ENCODE measurements around the gene DLD. TPM values are rescaled to one million over a fixed set of nuclear protein-coding genes. Genes with fewer than 3 reads are reported as not detected.

The DLD gene
- total and polyA plus RNA-seq, 2 of the 13 experiments (the other 11 are each of a cell fraction or from before 2014, with no cell fraction given): 56.8 to 95.2 TPM

- TF ChIP-seq CEBPZ (IDR thresholded peaks at IDR 0.05; ENCODE audit: low read length): no peak
- TF ChIP-seq TCF12 (IDR thresholded peaks at IDR 0.05): no peak
- TF ChIP-seq TCF12 (CRISPR knock-in tag; IDR thresholded peaks at IDR 0.05): no peak
- TF ChIP-seq JUN (CRISPR knock-in tag; IDR thresholded peaks at IDR 0.05): no peak
- TF ChIP-seq TMF1 (CRISPR knock-in tag; IDR thresholded peaks at IDR 0.05; ENCODE audit: low read depth): no peak
- TF ChIP-seq ZNF572 (CRISPR knock-in tag; IDR thresholded peaks at IDR 0.05): no peak
- TF ChIP-seq ZNF205 (CRISPR knock-in tag; IDR thresholded peaks at IDR 0.05): no peak
- TF ChIP-seq E2F1 (CRISPR knock-in tag; IDR thresholded peaks at IDR 0.05): 0 out of 2 replicates have a peak, but pooled peaks have one; percentile 22
- peak; percentile 3; the same call in 1 of the 2 replicates for TF ChIP-seq FOXA3 (CRISPR knock-in tag; IDR thresholded peaks at IDR 0.05)
- peak; percentile 79 for TF ChIP-seq RAD21 (CRISPR knock-in tag; IDR thresholded peaks at IDR 0.05)
- peak in 1 of 2 experiments; percentile 55; a peak in 1 of 4 replicates for TF ChIP-seq HMGXB4 (CRISPR knock-in tag; IDR thresholded peaks at IDR 0.05; ENCODE audit: borderline replicate concordance in 1 of 2, low read depth in 1 of 2)
- no peak for TF ChIP-seq SOX13 (IDR thresholded peaks at IDR 0.05)
- TF ChIP-seq SOX13 (CRISPR knock-in tag; conservative IDR thresholded peaks at IDR 0.05 in 1 of 2, IDR thresholded peaks at IDR 0.05 in 1 of 2): 0 out of 4 replicates have a peak, but pooled peaks of 1 of the 2 experiments have one; percentile 17
- no peak for TF ChIP-seq RFXANK (CRISPR knock-in tag; IDR thresholded peaks at IDR 0.05)
- no peak for TF ChIP-seq TCF7 (IDR thresholded peaks at IDR 0.05; ENCODE audit: low read depth)
- no peak for TF ChIP-seq CENPX (CRISPR knock-in tag; IDR thresholded peaks at IDR 0.05)
- TF ChIP-seq RXRB (CRISPR knock-in tag; IDR thresholded peaks at IDR 0.05; ENCODE audit: borderline replicate concordance): peak; percentile 17; the same call in 1 of the 2 replicates
- TF ChIP-seq FOXK1 (CRISPR knock-in tag; IDR thresholded peaks at IDR 0.05; ENCODE audit: borderline replicate concordance, low read depth): peak; percentile 18; the same call in 1 of the 2 replicates
- TF ChIP-seq ELF3 (CRISPR knock-in tag; IDR thresholded peaks at IDR 0.05): 0 out of 2 replicates have a peak, but pooled peaks have one; percentile 13
- peak; percentile 72 for TF ChIP-seq THAP11 (CRISPR knock-in tag; IDR thresholded peaks at IDR 0.05)
- 0 out of 2 replicates have a peak, but pooled peaks have one; percentile 26 for TF ChIP-seq GATAD2A (CRISPR knock-in tag; IDR thresholded peaks at IDR 0.05)
Observed at GRCh38 chr7:107874605-107875446, 16.2 kb upstream of the DLD start (continued).

Measured in HepG2 (cell line).